Islet precursor cell (in vitro differentiated cells): ENCODE results near the gene SNAPC4.
"Not testable (repeated sequence)": the region's sequence is repeated elsewhere in the genome, so short reads cannot be mapped to it uniquely, and the experiment has no call there.

Experiments used
- DNase-seq: peaks from one replicate; pipeline ENCODE4 v3.0.0-alpha.2; 2018

The SNAPC4 gene

DNA sequence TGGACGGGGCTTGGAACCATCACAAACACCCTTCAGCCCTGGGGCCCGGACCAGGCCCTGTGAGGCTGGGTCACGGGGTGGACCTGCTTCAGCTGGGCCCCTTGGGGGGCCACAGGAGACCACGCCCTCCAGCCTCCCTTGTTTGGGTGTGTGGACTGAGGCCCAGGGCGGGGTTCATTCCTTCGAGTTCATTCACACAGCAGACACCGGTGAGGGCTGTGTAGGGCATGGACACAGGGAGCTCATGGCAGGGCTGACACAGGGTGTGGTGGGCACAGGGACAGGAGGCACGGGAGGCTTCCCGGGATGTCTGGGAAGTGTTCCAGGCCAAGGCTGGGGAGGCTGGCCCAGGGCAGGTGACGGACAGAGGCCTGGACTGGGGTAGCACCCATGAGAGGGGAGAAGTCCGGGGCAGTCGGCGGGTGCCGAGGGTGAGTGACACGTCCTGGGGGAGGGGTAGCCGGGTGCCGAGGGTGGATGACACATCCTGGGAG is 45.3 kb downstream of the SNAPC4 start:
- no peak for DNase-seq

DNA sequence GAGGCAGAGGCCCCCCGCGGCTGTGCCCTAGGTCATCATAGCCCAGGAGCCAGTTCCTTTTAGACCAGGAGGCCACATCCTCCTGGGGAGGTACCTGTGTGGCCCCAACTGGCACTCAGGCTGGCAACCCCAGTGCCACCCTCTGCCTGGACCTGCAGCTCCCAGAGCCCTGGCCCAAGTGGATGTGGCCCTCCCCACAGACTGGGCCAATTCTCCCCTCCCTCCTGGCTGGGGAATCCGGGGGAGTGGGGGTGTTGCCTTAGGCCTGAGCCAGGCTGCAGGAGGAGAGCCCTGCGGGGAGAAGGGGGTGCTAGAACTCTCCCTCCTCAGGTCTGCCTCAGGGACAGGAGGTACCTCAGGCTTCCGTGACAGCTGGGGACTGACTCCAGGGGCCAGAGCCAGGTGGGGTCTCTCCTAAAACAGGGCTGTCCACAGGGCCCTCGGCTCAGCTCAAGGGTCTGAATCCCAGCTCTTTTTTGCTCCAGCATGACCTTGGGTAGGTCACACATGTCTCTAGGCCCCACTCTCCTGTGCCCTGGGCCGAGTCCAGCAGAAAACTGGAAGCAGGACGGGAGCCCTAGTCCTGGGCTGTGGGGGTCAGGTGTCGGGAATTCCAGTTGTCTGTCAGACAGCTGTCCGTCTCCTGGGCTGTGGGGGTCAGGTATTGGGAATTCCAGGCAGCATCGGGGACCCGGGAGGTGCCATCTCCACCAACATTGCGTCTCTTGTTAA is 46.0 kb downstream of the SNAPC4 start:
- no peak for DNase-seq

DNA sequence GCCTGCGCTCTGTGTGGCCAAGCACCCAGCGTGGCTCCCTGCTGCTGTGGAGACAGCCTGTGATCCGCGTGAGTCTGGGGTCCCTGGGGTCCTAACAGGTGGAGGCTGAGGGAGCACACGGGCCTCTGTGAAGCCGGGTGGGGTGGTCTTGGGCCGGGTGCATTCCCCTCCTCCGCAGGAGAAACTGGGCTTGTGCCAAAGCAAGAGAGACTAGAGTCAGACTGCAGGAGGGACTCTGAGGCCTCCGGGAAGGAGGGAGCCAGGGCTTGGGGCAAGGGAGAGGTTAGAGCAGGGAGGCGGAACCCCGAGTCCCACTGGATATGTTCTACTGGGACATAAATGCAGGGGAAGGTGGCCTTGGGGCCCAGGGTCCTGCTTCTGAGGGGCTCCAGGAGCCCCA is 46.9 kb downstream of the SNAPC4 start:
- no peak for DNase-seq

DNA sequence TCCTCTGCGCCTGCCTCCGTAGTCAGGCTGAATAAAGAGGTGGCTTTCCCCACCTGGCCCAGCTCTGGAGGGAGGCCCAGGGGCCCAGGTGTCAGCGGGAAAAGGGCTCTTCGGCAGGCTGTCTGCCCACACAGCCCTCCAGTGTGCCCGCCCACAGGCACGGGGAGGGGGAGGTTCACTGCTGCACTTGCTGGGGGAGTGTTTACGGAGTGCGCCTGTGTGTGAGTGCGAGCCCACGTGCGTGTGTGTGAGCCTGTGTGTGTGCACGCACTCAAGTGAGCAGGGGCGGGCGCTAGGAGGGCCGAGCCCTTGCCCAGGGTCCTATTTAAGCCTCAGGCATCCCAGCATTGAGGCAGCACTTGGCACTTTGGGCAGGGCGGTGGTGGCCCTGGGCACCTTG is 47.3 kb downstream of the SNAPC4 start:
- DNase-seq: no peak

DNA sequence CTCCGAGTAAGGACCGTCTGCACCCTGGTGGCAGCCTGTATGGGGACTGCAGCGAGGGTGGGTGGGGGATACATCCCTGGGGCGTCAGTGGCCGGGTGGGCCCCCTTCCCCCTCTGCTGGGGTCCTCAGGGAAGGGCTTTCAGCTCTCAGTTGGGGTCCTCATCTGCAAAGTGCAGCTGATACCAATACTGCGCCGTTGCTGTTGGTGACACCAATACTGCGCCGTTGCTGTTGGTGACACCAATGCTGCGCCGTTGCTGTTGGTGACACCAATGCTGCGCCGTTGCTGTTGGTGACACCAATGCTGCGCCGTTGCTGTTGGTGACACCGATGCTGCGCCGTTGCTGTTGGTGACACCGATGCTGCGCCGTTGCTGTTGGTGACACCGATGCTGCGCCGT is 48.1 kb downstream of the SNAPC4 start:
- DNase-seq: not testable (repeated sequence)

DNA sequence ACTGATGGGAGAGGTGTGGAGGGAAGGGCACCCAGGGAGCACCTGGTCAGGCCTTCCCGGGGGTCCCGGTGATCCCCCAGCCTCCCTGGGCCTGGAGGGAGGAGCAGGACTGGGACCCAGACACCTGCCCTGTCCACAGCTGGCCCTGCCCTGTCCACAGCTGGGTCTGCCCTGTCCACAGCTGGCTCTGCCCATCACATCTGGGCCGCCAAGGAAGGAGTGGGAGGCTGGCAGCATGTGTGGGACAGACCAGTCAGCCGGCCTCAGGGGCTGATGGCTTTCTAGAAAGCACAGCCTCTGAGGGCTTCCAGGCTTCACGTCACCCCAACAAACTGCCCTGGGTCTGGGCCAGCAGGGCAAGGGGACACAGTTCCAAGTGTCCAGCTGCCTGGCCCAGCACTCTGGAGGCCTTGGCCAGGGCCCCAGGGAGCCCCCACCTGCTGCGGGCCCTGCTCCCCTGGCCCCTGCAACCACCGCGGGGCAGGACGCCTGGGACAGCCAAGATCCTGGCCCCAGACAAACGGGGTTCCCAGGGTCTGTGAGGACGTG is 48.6 kb downstream of the SNAPC4 start:
- no peak for DNase-seq
